HG03280 (cell line): ENCODE data around the gene PTBP1.
"Not testable (repeated sequence)": the region's sequence is repeated elsewhere in the genome, so short reads cannot be mapped to it uniquely, and the experiment has no call there.

Experiments
- ATAC-seq: cut with Tn5 transposase; IDR thresholded peaks from one replicate; pipeline ENCODE4 v1.9.1; 2021; ENCODE audit warnings: mild to moderate bottlenecking, moderate library complexity; ENCODE audit not compliant: unreplicated experiment

Gene PTBP1

DNA sequence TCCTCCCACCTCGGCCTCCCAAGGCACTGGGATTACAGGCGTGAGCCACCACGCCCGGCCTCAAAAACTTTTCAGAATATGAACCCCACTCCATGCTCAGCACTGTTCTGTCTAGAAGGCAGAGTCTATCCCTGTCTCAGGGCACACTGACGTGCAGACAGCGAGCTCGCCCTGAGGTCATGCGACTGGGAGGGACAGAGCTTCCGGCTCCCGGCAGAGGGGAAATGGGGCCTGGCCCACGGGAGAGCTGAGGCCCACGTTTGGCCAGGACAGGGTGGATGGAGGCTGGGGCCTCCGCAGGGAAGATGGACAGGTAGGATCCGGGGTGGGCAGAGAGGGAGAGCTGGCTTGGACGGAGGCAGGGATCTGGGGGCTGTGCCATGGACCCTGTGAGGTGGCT, 27.6 kb downstream of the PTBP1 start:
- ATAC-seq, result no peak

DNA sequence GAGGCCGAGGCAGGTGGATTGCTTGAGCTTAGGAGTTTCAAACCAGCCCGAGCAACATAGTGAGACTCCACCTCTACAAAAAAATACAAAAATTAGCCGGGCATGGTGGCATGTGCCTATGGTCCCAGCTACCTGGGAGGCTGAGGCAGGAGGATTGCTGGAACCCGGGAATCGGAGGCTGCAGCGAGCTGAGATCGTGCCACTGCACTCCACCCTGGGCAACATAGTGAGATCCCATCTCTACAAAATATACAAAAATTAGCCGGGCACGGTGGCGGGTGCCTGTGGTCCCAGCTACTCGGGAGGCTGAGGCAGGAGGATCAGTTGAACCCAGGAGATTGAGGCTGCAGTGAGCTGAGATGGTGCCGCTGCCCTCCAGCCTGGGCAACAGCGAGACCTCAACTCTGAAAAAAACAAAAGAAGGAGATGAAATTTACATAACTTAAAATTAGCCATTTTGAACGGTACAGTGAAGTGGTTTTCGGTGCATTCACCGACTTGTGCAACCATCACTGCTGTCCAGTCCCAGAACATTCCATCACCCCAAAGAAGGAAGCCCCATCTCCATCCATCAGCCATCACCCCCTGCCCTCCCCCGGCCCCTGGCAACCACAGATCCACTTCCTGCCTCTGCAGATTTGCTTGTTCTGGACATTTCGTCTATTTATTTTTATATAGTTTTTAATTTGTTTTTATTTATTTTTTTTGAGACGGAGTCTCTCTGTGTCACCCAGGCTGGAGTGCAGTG, 28.8 kb downstream of the PTBP1 start:
- ATAC-seq, result no peak

- no peak for ATAC-seq
Observed at GRCh38 chr19:827314-827709, 30.1 kb downstream of the PTBP1 start.

DNA sequence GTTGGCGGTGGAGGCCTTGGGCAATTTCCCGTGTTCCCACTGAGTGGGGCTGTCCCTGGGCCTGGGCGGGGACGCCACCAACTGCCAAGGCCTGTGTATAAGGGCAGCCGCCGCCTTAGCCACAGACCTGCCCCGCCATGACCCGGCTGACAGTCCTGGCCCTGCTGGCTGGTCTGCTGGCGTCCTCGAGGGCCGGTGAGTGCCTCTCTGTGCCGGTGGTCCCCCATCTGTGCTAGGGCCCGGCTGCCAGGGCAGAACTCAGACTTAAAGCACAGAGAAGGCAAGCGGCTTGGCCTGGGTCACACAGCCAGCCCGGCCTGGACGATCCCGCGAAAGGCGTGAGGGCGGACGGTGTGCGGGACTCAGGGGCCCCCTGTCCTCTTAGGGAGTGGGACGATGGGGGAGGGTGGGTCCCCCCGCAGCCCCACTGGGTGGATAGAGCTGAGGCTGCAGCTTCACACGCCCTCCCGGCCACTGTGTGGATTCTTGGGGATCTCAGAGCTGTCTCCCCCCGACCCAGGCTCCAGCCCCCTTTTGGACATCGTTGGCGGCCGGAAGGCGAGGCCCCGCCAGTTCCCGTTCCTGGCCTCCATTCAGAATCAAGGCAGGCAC, 30.6 kb downstream of the PTBP1 start, which contains the start of gene AZU1:
TSS of gene AZU1 (plus strand) at position 128 of the 612 bp plus-strand sequence. CDS start at position 138, 10 bp downstream.
- no peak for ATAC-seq

DNA sequence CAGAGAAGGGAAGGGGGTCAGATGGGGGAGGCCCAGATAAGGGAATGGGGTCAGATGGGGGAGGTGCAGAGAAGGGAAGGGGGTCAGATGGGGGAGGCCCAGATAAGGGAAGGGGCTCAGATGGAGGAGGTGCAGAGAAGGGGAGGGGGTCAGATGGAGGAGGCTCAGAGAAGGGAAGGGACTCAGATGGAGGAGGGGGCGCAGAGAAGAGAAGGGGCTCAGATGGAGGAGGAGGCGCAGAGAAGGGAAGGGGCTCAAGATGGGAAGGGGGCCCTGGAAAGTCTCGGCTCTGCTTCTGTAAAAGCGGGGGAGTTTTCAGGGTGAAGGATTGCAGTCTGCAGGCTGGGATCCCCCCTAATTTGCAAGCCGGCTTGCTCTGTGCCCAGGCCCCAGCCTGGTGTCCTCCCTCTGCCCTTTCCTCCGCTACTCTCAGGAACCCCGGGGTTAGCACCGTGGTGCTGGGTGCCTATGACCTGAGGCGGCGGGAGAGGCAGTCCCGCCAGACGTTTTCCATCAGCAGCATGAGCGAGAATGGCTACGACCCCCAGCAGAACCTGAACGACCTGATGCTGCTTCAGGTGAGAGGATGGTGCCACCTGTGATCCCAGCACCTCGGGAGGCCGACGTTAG, 32.0 kb downstream of the PTBP1 start:
- no peak for ATAC-seq

DNA sequence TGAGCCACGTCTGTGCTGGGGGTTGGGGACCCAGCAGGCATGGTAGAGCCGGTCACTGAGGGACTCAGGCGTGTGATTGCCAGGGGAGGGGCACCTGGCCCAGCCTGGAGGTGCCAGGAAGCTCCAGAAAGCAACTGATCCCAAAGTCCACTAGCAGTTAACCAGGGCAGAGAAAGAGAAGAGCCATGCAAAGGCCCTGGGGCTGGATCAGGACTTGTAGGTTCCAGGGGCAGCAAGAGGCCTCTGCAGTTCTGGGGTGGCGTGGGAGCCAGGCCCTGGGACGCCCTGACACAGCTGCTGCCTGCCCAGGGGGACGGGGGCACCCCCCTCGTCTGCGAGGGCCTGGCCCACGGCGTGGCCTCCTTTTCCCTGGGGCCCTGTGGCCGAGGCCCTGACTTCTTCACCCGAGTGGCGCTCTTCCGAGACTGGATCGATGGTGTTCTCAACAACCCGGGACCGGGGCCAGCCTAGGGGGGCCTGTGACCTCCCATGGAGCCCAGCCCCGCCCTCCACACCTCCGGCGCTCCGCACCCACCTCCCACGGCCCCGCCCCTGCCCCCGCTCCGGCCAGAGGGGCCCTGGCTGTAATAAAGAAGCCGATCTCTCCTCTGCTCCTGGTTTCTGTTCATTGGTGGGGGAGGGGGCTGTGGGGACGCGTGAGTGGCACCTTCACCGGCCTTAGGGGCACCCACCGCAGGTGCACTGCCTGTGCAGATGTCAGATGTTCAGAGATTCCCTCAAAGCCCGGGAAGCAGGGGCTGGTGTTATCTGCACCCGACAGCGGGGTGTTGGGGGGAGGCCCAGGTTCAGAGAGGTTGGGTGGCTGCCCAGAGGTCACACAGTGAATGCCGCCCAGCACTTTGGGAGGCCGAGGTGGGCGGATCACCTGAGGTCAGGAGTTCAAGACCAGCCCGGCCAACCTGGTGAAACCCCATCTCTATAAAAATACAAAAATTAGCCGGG, 34.4 kb downstream of the PTBP1 start:
- ATAC-seq, result no peak

DNA sequence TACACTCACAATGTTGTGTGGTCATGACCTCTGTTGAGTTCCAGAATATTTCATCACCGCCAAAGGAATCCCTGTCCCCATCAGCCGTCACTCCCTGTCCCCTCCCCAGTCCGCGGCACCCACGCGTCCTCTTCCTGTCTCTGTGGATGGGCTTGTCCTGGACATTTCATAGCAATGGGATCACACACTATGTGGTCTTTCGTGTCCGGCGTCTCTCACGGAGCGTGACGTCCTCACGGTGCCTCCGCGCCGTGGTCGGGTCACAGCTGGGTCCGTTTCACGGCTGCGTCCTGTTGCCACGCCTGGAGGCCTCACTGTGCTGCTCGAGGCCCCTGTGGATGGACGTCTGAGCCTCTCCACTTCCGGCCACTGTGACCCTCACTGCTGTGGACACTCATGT, 37.0 kb downstream of the PTBP1 start:
- ATAC-seq, result no peak

DNA sequence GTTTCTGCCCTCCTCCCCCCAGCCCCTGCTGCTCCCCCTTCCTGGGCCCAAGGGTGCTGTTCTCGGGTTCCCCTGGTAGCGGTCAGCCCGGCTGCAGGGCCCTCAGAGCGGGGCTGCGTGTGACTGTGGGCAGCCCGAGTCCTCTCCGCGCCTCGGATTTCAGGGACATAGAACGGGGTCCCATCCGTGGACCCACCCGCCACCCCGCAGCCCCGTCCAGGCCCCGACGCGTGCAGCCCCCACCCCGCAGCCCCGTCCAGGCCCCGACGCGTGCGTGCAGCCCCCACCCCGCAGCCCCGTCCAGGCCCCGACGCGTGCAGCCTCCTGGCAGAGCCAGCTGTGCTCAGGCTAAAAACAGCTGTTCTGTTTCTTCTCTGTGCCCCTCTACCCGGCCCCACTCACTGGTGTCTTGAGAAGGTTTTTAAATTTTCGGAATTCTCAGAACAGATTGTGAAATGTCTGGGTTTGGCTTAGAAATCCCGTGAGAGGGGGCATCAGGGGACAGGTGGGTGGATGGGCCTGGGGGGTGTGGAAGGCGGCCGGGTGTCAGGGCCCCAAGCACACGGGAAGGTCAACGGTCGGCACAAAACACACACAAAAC, 38.1 kb downstream of the PTBP1 start:
- ATAC-seq, result no peak

DNA sequence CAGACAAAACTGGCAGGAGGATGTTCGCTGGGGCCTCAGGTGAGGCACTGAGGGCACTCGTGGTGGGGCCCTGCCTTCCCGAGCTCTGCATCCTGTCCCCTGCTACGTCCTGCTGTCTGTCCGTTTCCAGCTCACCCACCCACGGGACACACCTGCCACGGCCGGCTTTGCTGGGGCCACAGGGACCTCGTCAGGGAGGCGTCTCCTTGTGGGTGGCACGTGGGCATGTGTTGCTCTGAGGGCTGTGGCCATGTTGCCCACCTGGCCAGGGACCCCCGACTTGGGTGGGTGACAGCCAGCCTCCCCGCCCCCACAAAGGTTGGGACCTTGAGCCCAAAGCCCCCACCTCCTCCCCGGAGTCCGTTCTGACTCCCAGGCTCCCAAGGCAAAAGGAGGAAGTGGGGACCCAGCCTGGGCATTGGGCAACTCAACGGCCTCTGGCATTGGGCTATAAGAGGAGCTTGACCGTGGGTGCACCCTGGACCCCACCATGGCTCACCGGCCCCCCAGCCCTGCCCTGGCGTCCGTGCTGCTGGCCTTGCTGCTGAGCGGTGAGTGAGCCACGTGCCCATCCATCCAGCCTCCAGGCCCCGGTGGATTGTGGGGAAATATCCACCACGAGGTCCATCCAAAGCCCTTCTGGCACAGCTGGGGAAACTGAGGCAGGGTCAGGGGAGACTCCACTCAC, 43.4 kb downstream of the PTBP1 start, which contains the start of gene PRTN3:
TSS of gene PRTN3 (plus strand) at position 481 of the 688 bp plus-strand sequence. CDS start at position 491, 10 bp downstream.
- no peak for ATAC-seq

- not testable (repeated sequence) for ATAC-seq
Observed at GRCh38 chr19:842802-843179, 45.5 kb downstream of the PTBP1 start.

DNA sequence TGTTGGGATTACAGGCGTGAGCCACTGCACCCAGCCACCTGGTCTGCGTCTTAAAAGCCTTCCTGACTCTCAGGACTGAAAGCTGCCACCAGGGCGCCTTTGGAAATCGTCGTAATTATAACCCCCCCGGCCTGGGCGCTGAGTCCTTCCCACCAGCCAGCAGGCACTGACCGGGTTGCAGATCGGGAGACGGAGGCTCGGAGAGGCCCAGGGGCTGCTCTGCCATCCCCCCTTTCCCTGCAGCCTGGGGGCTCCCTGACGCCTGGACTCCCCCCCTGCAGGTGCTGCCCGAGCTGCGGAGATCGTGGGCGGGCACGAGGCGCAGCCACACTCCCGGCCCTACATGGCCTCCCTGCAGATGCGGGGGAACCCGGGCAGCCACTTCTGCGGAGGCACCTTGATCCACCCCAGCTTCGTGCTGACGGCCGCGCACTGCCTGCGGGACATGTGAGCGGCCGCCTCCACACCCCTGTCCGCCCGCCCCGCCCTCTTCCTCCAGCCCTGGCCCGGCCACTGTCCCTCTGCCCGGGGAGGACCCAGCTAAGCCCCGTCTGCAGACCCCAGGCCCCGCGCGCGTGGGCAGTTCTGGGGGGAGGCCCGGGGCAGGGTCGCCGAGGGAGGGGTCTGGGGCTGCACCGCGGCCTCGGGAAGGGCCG, 46.1 kb downstream of the PTBP1 start:
- no peak for ATAC-seq

- ATAC-seq, result no peak
Observed at GRCh38 chr19:843836-844545, 46.7 kb downstream of the PTBP1 start.

GRCh38 chr19:844546-844971, 47.3 kb downstream of the PTBP1 start:
- ATAC-seq, result no peak

DNA sequence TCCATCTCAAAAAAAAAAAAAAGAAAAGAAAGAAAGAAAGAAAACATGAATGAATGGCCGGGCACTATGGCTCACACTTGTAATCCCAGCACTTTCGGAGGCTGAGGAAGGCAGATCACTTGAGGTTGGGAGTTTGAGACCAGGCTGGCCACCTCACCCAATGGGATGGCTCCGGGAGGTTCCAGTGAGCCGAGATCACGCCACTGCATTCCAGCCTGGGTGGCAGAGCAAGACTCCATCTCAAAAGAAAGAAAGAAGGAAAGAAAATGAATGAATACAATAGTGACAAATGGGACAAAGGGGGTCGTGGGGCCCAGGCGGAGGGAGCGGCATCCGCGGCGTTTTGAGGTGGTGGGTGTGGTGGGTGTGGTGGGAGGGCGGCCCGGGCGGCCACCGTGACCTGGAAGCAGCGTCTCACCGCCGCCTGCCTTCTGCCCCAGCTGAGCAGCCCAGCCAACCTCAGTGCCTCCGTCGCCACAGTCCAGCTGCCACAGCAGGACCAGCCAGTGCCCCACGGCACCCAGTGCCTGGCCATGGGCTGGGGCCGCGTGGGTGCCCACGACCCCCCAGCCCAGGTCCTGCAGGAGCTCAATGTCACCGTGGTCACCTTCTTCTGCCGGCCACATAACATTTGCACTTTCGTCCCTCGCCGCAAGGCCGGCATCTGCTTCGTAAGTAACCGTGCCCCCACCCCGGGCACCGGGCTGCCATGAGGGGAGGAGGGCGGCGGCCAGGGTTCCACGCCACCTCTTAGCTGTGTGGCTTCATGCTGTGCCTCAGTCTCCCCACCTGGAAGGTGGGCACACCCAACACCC, 48.7 kb downstream of the PTBP1 start:
- no peak for ATAC-seq

GRCh38 chr19:848386-848921, 51.2 kb downstream of the PTBP1 start:
- no peak for ATAC-seq

GRCh38 chr19:849195-849594, 51.9 kb downstream of the PTBP1 start:
- not testable (repeated sequence) for ATAC-seq

DNA sequence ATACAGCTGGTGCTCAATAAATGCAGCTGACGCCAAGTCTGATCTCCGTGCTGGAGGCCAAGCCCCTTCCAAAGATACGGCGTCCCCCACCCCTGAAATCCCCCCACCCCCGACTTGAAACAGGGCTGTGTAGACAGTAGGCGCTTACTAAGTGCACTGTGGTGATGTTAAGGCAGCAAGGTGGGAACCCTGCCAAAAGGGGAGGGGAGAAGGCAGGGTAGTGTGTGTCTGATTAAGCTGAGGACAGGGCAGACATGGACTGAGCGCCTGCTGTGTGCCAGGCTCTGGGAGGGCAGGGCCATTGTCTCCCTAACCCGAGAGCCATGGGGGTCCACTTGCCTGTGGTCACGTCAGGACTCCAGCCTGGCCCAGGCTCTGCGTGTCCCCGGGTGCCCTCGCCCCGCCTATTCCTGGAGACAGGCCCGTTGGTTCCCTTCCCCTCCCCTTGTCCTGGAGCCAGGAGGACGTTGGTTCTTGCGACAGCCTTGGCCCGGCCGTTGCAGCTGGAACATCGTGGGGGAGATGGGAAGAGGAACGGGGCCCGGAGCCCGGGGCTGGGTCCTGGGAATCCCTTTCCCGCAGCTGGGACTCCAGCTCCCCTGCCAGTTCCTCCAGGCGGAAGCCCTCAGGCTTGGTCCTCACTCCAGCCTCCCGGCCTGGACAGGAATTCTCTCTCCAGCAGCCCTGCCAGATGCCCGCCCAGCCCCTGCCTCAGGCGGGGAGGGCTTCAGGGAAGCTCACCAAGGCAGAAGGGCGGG, 53.1 kb downstream of the PTBP1 start:
- no peak for ATAC-seq
